ENCODE data around the gene MORC1. TPM values are rescaled to one million over a fixed set of nuclear protein-coding genes. Genes with fewer than 3 reads are reported as not detected.
"Not testable (repeated sequence)": the region's sequence is repeated elsewhere in the genome, so short reads cannot be mapped to it uniquely, and the experiment has no call there.

Gene MORC1
- total RNA-seq, 6 experiments from 2014 or later = 0.07 to 0.16 (median 0.14) TPM; not detected in 2

GRCh38 chr3:109137761-109138160, 19.8 kb upstream of the MORC1 start:
- Histone ChIP-seq H3K27me3 (no peaks in the 10 kb centered on the region), H3K9me3 (no peaks in the 10 kb centered on the region), H3K27ac (no peak overlapping the region), H3K4me3 (peak overlapping the region in 2 of 3 donors; percentile 39 to 46), H3K36me3 (no peaks in the 10 kb centered on the region), H3K4me1 (peaks cover 0 to 28% (median 13%) of the 10 kb centered on the region in 4 donors)
- DNase-seq (no peak), ATAC-seq (peak in 2 of 4 donors; percentile 15 to 43)
- no peak for TF ChIP-seq POLR2A (IDR thresholded peaks at IDR 0.05)
- peak in 1 of 4 donors; percentile 29 for TF ChIP-seq CTCF (IDR thresholded peaks at IDR 0.05)
- intact Hi-C loops (cut with DNase I) = no loop called here
- WGBS (ENCODE audit: insufficient coverage, low coverage, low lambda C conversion rate, missing lambda C conversion rate) = 57% methylated on average over 2 of the region's 2 CpGs

GRCh38 chr3:109136523-109136922, 18.6 kb upstream of the MORC1 start, which contains the start of gene C3orf85:
TSS of gene C3orf85 (plus strand) at chr3:109136719. CDS start at chr3:109136848, 129 bp downstream.
- TF ChIP-seq POLR2A (IDR thresholded peaks at IDR 0.05) (no peak), CTCF (IDR thresholded peaks at IDR 0.05) (no peak)
- H3K9me3 ChIP-seq = no peaks in the 10 kb centered on the region
- H3K4me3 ChIP-seq = peak within 1 kb of the TSS in 2 of 3 donors; percentile 39 to 46
- DNase-seq (no peak), ATAC-seq (peak; percentile 34 to 60 (median 53))
- intact Hi-C loops (cut with DNase I) = no loop called here
- peaks cover 0 to 40% (median 19%) of the 10 kb centered on the region in 4 donors for H3K4me1 ChIP-seq
- H3K27me3 ChIP-seq = no peaks in the 10 kb centered on the region
- WGBS (ENCODE audit: insufficient coverage, low coverage, low lambda C conversion rate, missing lambda C conversion rate) = 27% methylated on average over 3 of the region's 3 CpGs
- H3K27ac ChIP-seq = peak within 1 kb of the TSS in 2 of 3 donors; percentile 63 to 73
- H3K36me3 ChIP-seq = no peaks in the 10 kb centered on the region

GRCh38 chr3:109133474-109133816, 15.5 kb upstream of the MORC1 start:
- DNase-seq; intact Hi-C loops (cut with DNase I); H3K36me3 ChIP-seq; H3K27me3 ChIP-seq; H3K9me3 ChIP-seq: not testable (repeated sequence)
- ATAC-seq = peak; percentile 39 to 58 (median 52)
- peaks cover 0 to 45% (median 18%) of the 10 kb centered on the region in 4 donors for H3K4me1 ChIP-seq
- peak overlapping the region; percentile 67 to 92 (median 88) for H3K27ac ChIP-seq
- H3K4me3 ChIP-seq = peak overlapping the region in 2 of 3 donors; percentile 31 to 39
- 54% methylated on average over 5 of the region's 5 CpGs for WGBS (ENCODE audit: insufficient coverage, low coverage, low lambda C conversion rate, missing lambda C conversion rate)

GRCh38 chr3:109132801-109133473, 15.0 kb upstream of the MORC1 start:
- intact Hi-C loops (cut with DNase I) = no loop called here
- DNase-seq = peak in 2 of 3 donors; percentile 38 to 75
- peak overlapping the region in 2 of 3 donors; percentile 31 to 39 for H3K4me3 ChIP-seq

More at GRCh38 chr3:109132801-109133473, 15.0 kb upstream of the MORC1 start:
- Histone ChIP-seq H3K27ac (peak overlapping the region; percentile 67 to 92 (median 88)), H3K9me3 (no peaks in the 10 kb centered on the region), H3K27me3 (no peaks in the 10 kb centered on the region), H3K36me3 (no peaks in the 10 kb centered on the region), H3K4me1 (peaks cover 0 to 40% (median 18%) of the 10 kb centered on the region in 4 donors)
- peak; percentile 84 to 94 (median 90) for ATAC-seq
- TF ChIP-seq POLR2A (IDR thresholded peaks at IDR 0.05) = peak; percentile 49
- no peak for TF ChIP-seq CTCF (IDR thresholded peaks at IDR 0.05)
- WGBS (ENCODE audit: insufficient coverage, low coverage, low lambda C conversion rate, missing lambda C conversion rate) = 44% methylated on average over 5 of the region's 5 CpGs
